ENCODE results near the gene CPNE4.

Gene CPNE4

GRCh38 chr3:131688370-131688769, 346.4 kb downstream of the CPNE4 start:
- TF ChIP-seq, protein P1, sequence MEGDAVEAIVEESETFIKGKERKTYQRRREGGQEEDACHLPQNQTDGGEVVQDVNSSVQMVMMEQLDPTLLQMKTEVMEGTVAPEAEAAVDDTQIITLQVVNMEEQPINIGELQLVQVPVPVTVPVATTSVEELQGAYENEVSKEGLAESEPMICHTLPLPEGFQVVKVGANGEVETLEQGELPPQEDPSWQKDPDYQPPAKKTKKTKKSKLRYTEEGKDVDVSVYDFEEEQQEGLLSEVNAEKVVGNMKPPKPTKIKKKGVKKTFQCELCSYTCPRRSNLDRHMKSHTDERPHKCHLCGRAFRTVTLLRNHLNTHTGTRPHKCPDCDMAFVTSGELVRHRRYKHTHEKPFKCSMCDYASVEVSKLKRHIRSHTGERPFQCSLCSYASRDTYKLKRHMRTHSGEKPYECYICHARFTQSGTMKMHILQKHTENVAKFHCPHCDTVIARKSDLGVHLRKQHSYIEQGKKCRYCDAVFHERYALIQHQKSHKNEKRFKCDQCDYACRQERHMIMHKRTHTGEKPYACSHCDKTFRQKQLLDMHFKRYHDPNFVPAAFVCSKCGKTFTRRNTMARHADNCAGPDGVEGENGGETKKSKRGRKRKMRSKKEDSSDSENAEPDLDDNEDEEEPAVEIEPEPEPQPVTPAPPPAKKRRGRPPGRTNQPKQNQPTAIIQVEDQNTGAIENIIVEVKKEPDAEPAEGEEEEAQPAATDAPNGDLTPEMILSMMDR (IDR thresholded peaks at IDR 0.05) = no peak

DNA sequence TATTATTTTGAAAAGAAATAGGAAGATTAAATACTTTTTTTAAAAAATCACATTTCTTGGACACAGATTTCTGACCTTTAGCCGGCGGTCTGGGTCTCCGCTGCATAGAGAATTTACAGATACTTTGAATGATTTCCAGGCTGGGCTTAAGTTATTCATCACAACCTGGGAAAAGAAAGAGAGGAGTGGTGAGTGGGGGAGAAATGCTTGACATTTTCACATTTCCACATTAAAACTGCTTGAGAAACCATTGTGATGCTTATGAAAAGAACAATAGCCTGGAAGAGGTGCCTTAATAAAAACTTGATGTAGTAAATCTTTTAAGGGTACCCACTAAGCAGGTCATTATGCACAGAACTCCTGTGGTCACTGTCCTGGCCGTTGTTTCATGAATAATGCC, 365.2 kb downstream of the CPNE4 start:
- TF ChIP-seq, protein P1 (IDR thresholded peaks at IDR 0.05) = no peak

DNA sequence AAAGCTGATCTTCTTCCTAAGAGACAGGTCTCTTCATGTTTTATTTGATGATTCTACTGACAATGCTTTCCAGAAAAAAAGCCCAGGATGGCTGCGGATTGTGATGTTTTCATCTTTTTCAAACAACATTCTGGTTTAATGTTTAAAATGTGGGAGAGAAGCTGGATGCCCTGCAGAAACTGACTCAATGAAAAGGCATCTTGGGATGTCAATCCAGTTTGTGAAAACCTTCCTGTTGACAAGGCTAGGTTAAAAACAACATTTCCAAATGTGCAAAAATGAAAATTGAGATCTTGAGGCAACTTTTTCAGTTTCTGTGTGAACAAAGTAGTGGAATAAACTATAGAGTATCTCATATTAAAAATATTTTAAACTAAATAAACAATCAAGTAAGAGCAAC, 376.0 kb downstream of the CPNE4 start:
- TF ChIP-seq, protein P1 (IDR thresholded peaks at IDR 0.05) = no peak

DNA sequence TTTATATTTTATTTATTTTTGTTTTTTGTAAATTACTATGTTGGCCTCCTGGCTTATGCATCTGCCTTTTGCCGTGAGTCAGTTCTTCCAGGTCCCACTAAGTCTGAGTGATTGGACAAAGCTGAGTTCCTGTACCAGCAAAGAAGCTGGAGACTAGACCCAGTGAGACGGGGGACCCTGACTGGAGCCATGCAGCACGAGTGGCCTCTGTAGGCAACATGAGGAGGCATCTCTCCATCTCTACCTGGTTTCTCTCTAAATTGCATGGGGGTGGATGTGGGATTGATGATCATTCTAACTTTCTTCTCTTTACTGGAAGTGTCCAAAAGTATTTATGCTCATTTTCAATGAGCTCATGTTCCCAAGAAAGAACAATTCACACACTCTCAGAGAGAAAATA, 376.7 kb downstream of the CPNE4 start:
- TF ChIP-seq, protein P1 (IDR thresholded peaks at IDR 0.05) = peak; percentile 9; the same call in 1 of the 2 replicates

GRCh38 chr3:131655070-131655690, 379.6 kb downstream of the CPNE4 start:
- TF ChIP-seq, protein P1 (IDR thresholded peaks at IDR 0.05) = no peak

GRCh38 chr3:131645638-131646037, 389.2 kb downstream of the CPNE4 start:
- TF ChIP-seq, protein P1 (IDR thresholded peaks at IDR 0.05) = no peak

DNA sequence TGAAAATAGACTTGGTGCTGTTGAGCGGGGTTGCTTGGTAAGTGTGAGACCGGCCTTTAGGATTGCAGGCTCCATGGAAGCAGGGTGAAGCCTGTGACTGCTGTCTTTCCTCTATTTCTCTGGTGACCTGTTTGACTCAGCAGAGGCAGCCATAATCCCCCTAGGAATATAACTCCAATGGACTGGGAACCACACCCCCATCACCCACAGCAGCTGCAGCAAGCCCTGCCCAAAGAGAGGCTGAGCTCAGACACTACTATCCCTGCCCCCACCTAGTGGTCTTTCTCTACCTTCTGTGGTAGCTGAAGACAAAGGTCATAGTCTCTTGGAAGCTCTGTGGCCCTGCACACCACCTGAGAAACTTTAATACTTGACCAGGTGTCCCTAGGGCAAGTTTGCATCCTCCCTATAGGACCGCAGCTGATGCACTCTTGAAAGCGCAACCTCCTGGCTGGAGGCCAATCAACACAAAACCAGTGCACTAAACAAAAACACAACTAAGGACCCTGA, 398.5 kb downstream of the CPNE4 start:
- TF ChIP-seq, protein P1 (IDR thresholded peaks at IDR 0.05) = no peak

GRCh38 chr3:131630807-131631206, 404.0 kb downstream of the CPNE4 start:
- TF ChIP-seq, protein P1 (IDR thresholded peaks at IDR 0.05) = no peak

Measured in LNCAP (cell line).